ENCODE data around the gene ROBO1.

ROBO1 gene

GRCh38 chr3:78863306-78864203 lies 904.2 kb downstream of the ROBO1 start:
- DNase-seq, result no peak

- no peak for DNase-seq
Measured at GRCh38 chr3:78861156-78861555, 906.6 kb downstream of the ROBO1 start.

- no peak for DNase-seq
Measured at GRCh38 chr3:78860567-78860966, 907.2 kb downstream of the ROBO1 start.

GRCh38 chr3:78858910-78859309 lies 908.9 kb downstream of the ROBO1 start:
- no peak for DNase-seq

GRCh38 chr3:78858174-78858573 lies 909.6 kb downstream of the ROBO1 start:
- DNase-seq, result no peak

- DNase-seq, result no peak
Measured at GRCh38 chr3:78857494-78858111, 910.2 kb downstream of the ROBO1 start.

GRCh38 chr3:78856164-78856563 lies 911.6 kb downstream of the ROBO1 start:
- no peak for DNase-seq

GRCh38 chr3:78855190-78855589 lies 912.6 kb downstream of the ROBO1 start:
- DNase-seq, result no peak

GRCh38 chr3:78848392-78849288 lies 919.2 kb downstream of the ROBO1 start:
- no peak for DNase-seq

GRCh38 chr3:78847603-78848002 lies 920.2 kb downstream of the ROBO1 start:
- DNase-seq, result no peak

GRCh38 chr3:78847203-78847602 lies 920.6 kb downstream of the ROBO1 start:
- no peak for DNase-seq

- no peak for DNase-seq
Measured at GRCh38 chr3:78846718-78847117, 921.1 kb downstream of the ROBO1 start.

- no peak for DNase-seq
Measured at GRCh38 chr3:78845605-78846004, 922.2 kb downstream of the ROBO1 start.

GRCh38 chr3:78844307-78844706 lies 923.5 kb downstream of the ROBO1 start:
- no peak for DNase-seq

- DNase-seq, result no peak
Measured at GRCh38 chr3:78839693-78840092, 928.1 kb downstream of the ROBO1 start.

- no peak for DNase-seq
Measured at GRCh38 chr3:78838362-78838761, 929.4 kb downstream of the ROBO1 start.

GRCh38 chr3:78834910-78835309 lies 932.9 kb downstream of the ROBO1 start:
- no peak for DNase-seq

GRCh38 chr3:78832785-78833204 lies 935.0 kb downstream of the ROBO1 start:
- no peak for DNase-seq

GRCh38 chr3:78831446-78831972 lies 936.3 kb downstream of the ROBO1 start:
- DNase-seq, result no peak

- no peak for DNase-seq
Measured at GRCh38 chr3:78830470-78830869, 937.3 kb downstream of the ROBO1 start.

- DNase-seq, result no peak
Measured at GRCh38 chr3:78827618-78828017, 940.2 kb downstream of the ROBO1 start.

- DNase-seq, result no peak
Measured at GRCh38 chr3:78825858-78826215, 942.0 kb downstream of the ROBO1 start.

Data from CD4-positive, alpha-beta T cell treated with Interleukin-12 subunit alpha and Interleukin-12 subunit beta, for 1 hour (primary cell).